T-helper 17 cell (primary cell): ENCODE measurements around the gene COG7. TPM values are rescaled to one million over a fixed set of nuclear protein-coding genes. Genes with fewer than 3 reads are reported as not detected.
A peak's percentile ranks its signal among the peaks of the same experiment; 100 is the strongest.
"Not testable (repeated sequence)": the region's sequence is repeated elsewhere in the genome, so short reads cannot be mapped to it uniquely, and the experiment has no call there.

Experiments
- ATAC-seq: fragments of 150-1000 bp; cut with Tn5 transposase; 2 replicates; pipeline ENCODE4 v1.10.0; 2021; ENCODE audit warnings: mild to moderate bottlenecking, moderate library complexity
- DNase-seq, 3 donors: peaks; one replicate each; pipeline versions ENCODE4 v3.0.0 to v3.0.0-alpha.2; 2020 to 2021
- H3K9me3 ChIP-seq: one replicate; pipeline ENCODE4 v1.7.0; 2013; ENCODE audit warnings: low read length, mild to moderate bottlenecking; ENCODE audit not compliant: control insufficient read depth, poor library complexity, severe bottlenecking
- H3K27ac Mint-ChIP-seq: one replicate; pipeline ENCODE4 v1.8.0; 2022; ENCODE audit warnings: mild to moderate bottlenecking, moderate library complexity, mixed read lengths
- H3K27me3 Mint-ChIP-seq: one replicate; pipeline ENCODE4 v1.8.0; 2022; ENCODE audit warnings: mixed read lengths
- H3K36me3 Mint-ChIP-seq: one replicate; pipeline ENCODE4 v1.8.0; 2022; ENCODE audit warnings: low read depth, mixed read lengths
- H3K4me1 Mint-ChIP-seq: one replicate; pipeline ENCODE4 v1.8.0; 2022; ENCODE audit warnings: mild to moderate bottlenecking, mixed read lengths
- H3K4me3 Mint-ChIP-seq: one replicate; pipeline ENCODE4 v1.8.0; 2022; ENCODE audit warnings: mild to moderate bottlenecking, moderate library complexity, mixed read lengths
- total RNA-seq, 4 donors: library from RNA in 2 of 4; stranded (reverse) in 2 of 4; gene quantifications; one replicate each; pipeline ENCODE4 v1.2.3 and lab custom pipeline; 2022 to 2026

The COG7 gene
- total RNA-seq, 2 donors from 2014 or later: 16.9 to 17.1 TPM

GRCh38 chr16:23453338-23454052 is 506 bp upstream of the COG7 start:
- H3K4me1 Mint-ChIP-seq: peaks cover 29% of the 10 kb centered on the region
- peak overlapping the region; percentile 97 for H3K4me3 Mint-ChIP-seq
- no peaks in the 10 kb centered on the region for H3K27me3 Mint-ChIP-seq
- H3K9me3 ChIP-seq: no peaks in the 10 kb centered on the region
- DNase-seq: no peak
- ATAC-seq: no peak
- peak overlapping the region; percentile 95 for H3K27ac Mint-ChIP-seq
- peaks cover 4% of the 10 kb centered on the region for H3K36me3 Mint-ChIP-seq

- H3K9me3 ChIP-seq: no peaks in the 10 kb centered on the region
- peak overlapping the region; percentile 95 for H3K27ac Mint-ChIP-seq
- ATAC-seq: no peak
- H3K4me3 Mint-ChIP-seq: peak overlapping the region; percentile 97
- peaks cover 4% of the 10 kb centered on the region for H3K36me3 Mint-ChIP-seq
- peaks cover 33% of the 10 kb centered on the region for H3K4me1 Mint-ChIP-seq
- DNase-seq: no peak
- no peaks in the 10 kb centered on the region for H3K27me3 Mint-ChIP-seq
Measured at GRCh38 chr16:23452221-23452571, 793 bp downstream of the COG7 start.

GRCh38 chr16:23448392-23448791 is 4.6 kb downstream of the COG7 start:
- H3K27ac Mint-ChIP-seq: peak overlapping the region; percentile 76
- no peak for DNase-seq
- H3K4me1 Mint-ChIP-seq: peaks cover 38% of the 10 kb centered on the region
- no peaks in the 10 kb centered on the region for H3K9me3 ChIP-seq
- no peak for ATAC-seq
- peaks cover 4% of the 10 kb centered on the region for H3K36me3 Mint-ChIP-seq
- no peaks in the 10 kb centered on the region for H3K27me3 Mint-ChIP-seq
- H3K4me3 Mint-ChIP-seq: no peak overlapping the region

GRCh38 chr16:23437542-23437941 is 15.4 kb downstream of the COG7 start:
- not testable (repeated sequence) for H3K36me3 Mint-ChIP-seq, H3K9me3 ChIP-seq, H3K4me3 Mint-ChIP-seq, H3K27me3 Mint-ChIP-seq, ATAC-seq, H3K4me1 Mint-ChIP-seq, DNase-seq
- peak overlapping the region; percentile 21 for H3K27ac Mint-ChIP-seq

GRCh38 chr16:23436951-23437350 is 16.0 kb downstream of the COG7 start:
- Mint-ChIP-seq H3K4me1 (peaks cover 5% of the 10 kb centered on the region), H3K27me3 (no peaks in the 10 kb centered on the region), H3K36me3 (peaks cover 8% of the 10 kb centered on the region), H3K27ac (peak overlapping the region; percentile 21), H3K4me3 (no peak overlapping the region)
- ATAC-seq (no peak), DNase-seq (no peak)
- no peaks in the 10 kb centered on the region for H3K9me3 ChIP-seq

GRCh38 chr16:23435500-23435899 is 17.5 kb downstream of the COG7 start:
- H3K4me3 Mint-ChIP-seq: no peak overlapping the region
- ATAC-seq (peak; percentile 92), DNase-seq (peak; percentile 41 to 53 (median 43))
- peaks cover 5% of the 10 kb centered on the region for H3K4me1 Mint-ChIP-seq
- no peak overlapping the region for H3K27ac Mint-ChIP-seq
- H3K27me3 Mint-ChIP-seq: no peaks in the 10 kb centered on the region
- no peaks in the 10 kb centered on the region for H3K9me3 ChIP-seq
- peaks cover 3% of the 10 kb centered on the region for H3K36me3 Mint-ChIP-seq

GRCh38 chr16:23434380-23434779 is 18.6 kb downstream of the COG7 start:
- no peaks in the 10 kb centered on the region for H3K27me3 Mint-ChIP-seq
- ATAC-seq (peak; percentile 52), DNase-seq (no peak)
- peaks cover 5% of the 10 kb centered on the region for H3K4me1 Mint-ChIP-seq
- no peak overlapping the region for H3K27ac Mint-ChIP-seq
- H3K36me3 Mint-ChIP-seq: peaks cover under 1% of the 10 kb centered on the region
- no peaks in the 10 kb centered on the region for H3K9me3 ChIP-seq
- no peak overlapping the region for H3K4me3 Mint-ChIP-seq

GRCh38 chr16:23433261-23433920 is 19.6 kb downstream of the COG7 start:
- no peaks in the 10 kb centered on the region for H3K9me3 ChIP-seq
- H3K4me1 Mint-ChIP-seq: peaks cover 5% of the 10 kb centered on the region
- no peak for ATAC-seq
- peak overlapping the region; percentile 52 for H3K4me3 Mint-ChIP-seq
- no peak for DNase-seq
- H3K27me3 Mint-ChIP-seq: no peaks in the 10 kb centered on the region
- no peak overlapping the region for H3K27ac Mint-ChIP-seq
- no peaks in the 10 kb centered on the region for H3K36me3 Mint-ChIP-seq

- Mint-ChIP-seq H3K27ac (no peak overlapping the region), H3K36me3 (peaks cover 2% of the 10 kb centered on the region), H3K4me3 (no peak overlapping the region), H3K4me1 (peaks cover 5% of the 10 kb centered on the region), H3K27me3 (no peaks in the 10 kb centered on the region)
- no peak for DNase-seq
- H3K9me3 ChIP-seq: no peaks in the 10 kb centered on the region
- ATAC-seq: no peak
Measured at GRCh38 chr16:23432176-23433128, 20.5 kb downstream of the COG7 start.

- no peak for DNase-seq
- Mint-ChIP-seq H3K27ac (no peak overlapping the region), H3K4me1 (no peaks in the 10 kb centered on the region), H3K36me3 (peaks cover 4% of the 10 kb centered on the region), H3K27me3 (no peaks in the 10 kb centered on the region), H3K4me3 (no peak overlapping the region)
- ATAC-seq: no peak
- H3K9me3 ChIP-seq: no peaks in the 10 kb centered on the region
Measured at GRCh38 chr16:23428351-23428750, 24.6 kb downstream of the COG7 start.

GRCh38 chr16:23424292-23424958 is 28.6 kb downstream of the COG7 start:
- no peaks in the 10 kb centered on the region for H3K9me3 ChIP-seq
- no peaks in the 10 kb centered on the region for H3K27me3 Mint-ChIP-seq
- no peak overlapping the region for H3K27ac Mint-ChIP-seq
- ATAC-seq (no peak), DNase-seq (no peak)
- peaks cover 3% of the 10 kb centered on the region for H3K4me1 Mint-ChIP-seq
- H3K36me3 Mint-ChIP-seq: peaks cover 6% of the 10 kb centered on the region
- no peak overlapping the region for H3K4me3 Mint-ChIP-seq

GRCh38 chr16:23423496-23424049 is 29.4 kb downstream of the COG7 start:
- DNase-seq (no peak), ATAC-seq (no peak)
- H3K4me1 Mint-ChIP-seq: peaks cover 3% of the 10 kb centered on the region
- H3K36me3 Mint-ChIP-seq: peaks cover 6% of the 10 kb centered on the region
- no peak overlapping the region for H3K4me3 Mint-ChIP-seq
- H3K27me3 Mint-ChIP-seq: no peaks in the 10 kb centered on the region
- no peaks in the 10 kb centered on the region for H3K9me3 ChIP-seq
- H3K27ac Mint-ChIP-seq: no peak overlapping the region
